ENCODE results near the gene PLPP4.

Gene PLPP4

DNA sequence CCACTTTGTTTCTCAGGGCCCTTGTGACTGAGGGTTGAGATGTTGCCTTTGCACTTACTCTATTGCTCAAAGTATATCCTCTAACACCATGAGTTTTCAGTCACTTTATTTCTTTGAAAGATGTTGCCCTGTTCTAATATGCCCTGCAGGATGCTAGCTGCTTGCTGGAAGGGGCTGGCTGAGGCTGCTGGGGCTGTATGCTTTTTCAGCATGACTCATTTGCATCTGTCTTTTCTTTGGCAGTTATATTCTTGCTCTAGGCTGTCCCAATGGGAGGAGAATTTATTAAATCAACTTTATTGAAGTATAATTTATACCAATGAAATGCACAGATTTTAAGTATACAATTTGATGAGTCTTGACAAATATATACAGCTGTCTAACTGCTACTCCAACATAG lies 157.7 kb downstream of the PLPP4 start:
- no peak for DNase-seq

DNA sequence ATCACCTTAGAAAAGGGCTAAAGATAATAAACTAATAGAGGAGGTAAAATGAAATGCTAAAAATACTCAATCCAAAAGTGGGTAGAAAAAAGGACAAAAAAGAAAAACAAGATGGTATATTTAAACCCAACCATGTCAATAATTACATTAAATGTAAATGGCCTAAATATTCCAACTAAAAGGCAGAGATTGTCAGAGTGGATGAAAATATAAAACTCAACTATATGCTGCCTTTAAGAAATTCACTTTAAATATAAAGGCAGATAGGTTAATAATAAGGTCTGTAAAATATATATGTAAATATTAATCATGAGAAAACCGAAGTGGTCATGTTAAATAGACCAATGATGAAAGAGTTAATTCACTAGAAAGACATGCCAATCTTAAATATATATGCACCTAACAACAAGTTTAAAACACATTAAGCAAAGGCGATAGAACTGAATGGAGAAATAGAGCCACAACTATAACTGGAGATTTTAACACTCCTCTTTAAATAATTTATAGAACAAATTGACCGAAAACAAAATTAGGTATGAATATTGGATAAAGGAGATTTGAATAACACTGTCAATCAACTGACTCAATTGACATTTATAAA lies 159.4 kb downstream of the PLPP4 start:
- no peak for DNase-seq

DNA sequence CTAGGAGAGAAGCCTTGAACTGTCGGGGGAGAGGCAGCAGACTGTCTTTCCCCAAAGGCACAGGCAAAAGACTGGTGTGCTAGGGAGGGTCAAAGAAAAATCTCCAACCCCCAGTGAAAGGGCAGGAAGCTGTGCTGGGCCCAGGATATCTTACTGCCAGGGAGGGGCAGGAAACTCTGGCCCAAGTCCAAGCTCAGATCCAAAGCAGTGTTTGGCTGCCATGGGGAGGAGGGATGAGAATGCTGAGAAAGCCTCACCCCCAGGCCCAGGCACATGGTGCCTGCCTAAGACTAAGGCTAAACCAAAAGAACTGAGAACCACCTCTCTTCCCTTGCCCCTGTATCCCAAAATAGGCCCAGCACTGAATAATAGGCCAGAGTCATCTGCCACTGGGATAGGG lies 171.2 kb downstream of the PLPP4 start:
- DNase-seq, result no peak

DNA sequence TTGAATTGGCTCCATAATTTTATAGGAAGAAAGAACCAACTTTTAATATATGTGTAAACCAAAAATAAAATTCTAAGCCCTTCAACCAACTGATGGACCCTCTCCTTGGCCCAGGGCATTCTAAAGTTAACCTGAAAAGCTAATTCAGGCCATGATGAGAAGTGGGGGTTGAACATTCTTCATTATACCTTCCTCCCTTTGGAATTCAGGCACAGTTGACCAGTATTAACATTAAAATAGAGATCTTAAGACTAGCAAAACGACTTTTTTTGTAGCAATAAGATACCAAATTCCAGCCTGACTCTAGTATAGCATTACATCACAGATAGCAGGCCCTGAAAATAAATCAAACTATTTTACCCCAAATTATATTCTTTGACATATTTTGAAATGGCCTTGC lies 173.2 kb downstream of the PLPP4 start:
- no peak for DNase-seq

DNA sequence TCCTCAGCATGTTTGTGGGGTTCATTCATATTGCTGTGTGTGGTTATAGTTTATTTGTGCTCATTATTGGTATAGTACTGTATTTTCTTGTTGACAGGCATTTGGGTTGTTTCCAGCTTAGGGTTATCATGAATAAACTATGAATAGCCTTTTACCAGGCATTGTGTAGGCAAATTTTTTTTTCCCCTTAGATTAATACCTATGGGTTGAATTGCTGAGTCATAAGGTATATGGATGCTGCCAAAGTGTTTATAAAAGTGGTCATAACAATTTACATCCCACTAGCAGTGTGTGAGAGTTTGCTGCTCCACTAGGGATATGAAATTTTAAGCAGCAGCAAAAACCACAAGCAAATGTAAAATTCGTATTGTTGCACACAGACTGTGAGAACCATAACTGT lies 175.0 kb downstream of the PLPP4 start:
- DNase-seq, result no peak

DNA sequence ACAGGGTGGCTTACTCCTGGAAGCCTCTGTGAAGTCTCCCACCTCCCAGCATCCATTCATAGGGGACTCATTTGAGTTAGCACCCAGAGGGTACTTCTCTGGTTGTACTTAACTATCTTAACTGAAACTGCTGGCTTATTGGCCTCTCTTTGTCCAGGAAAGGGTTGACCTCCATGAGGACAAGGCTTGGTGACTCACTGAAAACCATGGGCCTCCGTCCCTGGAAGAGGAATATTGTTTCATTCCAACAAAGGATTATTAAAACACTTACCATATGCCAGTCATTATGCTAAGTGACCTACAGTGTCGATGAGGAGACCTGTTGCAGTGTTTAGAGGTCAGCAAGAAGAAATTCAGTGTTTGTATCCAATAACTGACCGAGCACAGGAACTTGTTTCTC lies 175.9 kb downstream of the PLPP4 start:
- DNase-seq, result no peak

DNA sequence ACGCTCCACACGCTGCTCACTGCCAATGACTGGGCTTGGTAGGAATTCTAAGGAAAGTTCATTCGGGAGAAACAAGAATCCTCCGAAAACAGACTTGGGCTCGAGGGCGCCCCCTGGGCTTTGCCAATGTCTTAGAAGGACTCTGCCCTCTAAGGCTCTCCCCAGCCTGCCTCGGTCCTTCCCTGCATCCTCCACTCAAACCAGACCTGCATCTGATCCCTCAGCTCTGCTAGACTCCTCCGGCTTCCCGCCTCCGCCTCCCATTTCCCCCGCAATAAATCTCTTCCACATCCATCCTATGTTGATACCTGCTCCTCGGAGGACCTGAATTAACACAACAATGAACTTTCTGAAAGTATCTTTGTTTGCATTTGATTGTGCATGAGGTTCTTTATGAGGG lies 177.6 kb downstream of the PLPP4 start:
- DNase-seq, result no peak
